Germinal center (tissue), 1 donor: ENCODE measurements around the gene MYL5.
"Not testable (repeated sequence)": the region's sequence is repeated elsewhere in the genome, so short reads cannot be mapped to it uniquely, and the experiment has no call there.

Source experiments
- DNase-seq: peaks from one replicate; pipeline ENCODE4 v3.0.0; 2012; ENCODE audit warnings: mixed read lengths, low spot score

MYL5 gene

DNA sequence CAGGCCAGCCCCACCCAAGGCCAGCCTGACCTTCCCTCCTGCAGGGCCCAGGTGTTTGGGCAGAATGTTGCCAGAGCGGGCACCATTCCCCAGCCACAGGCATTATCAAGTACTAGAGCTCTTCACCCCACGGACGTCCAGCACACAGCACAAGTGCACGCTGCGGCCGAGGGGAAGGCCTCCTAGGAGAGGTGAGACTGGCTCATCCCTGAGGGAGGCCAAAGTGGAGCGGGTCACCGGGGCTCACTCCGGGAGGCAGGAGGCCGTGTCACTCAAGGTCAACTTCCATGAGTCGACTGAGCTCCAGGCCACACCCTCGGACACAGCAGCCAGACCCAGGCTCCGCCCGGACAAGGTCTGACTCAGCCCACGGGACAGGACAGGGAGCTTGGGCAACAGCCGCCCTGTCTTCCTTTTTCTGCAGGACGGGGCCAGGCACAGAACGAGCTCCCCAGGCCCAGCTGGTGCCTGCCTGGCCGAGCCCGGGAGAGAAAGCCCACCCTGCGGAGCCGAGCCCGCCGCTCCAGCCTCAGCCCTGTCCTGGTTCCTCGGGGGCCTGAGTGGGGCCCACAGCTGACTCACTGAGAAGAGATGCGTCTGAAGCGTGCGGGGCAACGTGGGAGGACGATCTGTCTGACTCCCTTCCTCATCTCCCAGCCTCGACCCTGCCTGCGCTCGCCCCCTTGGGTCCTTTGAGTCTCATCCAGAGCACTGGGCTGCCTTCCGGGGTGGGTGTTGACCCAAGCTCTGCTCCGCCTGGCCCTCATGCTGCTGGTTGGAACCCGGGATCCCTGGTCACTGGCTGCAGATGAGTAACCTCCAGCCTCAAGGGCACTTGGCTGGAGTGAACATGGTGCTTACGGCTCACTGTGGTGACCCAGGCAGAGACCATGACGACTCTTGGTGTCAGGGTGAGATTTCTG lies 13.0 kb downstream of the MYL5 start:
- DNase-seq, result no peak

DNA sequence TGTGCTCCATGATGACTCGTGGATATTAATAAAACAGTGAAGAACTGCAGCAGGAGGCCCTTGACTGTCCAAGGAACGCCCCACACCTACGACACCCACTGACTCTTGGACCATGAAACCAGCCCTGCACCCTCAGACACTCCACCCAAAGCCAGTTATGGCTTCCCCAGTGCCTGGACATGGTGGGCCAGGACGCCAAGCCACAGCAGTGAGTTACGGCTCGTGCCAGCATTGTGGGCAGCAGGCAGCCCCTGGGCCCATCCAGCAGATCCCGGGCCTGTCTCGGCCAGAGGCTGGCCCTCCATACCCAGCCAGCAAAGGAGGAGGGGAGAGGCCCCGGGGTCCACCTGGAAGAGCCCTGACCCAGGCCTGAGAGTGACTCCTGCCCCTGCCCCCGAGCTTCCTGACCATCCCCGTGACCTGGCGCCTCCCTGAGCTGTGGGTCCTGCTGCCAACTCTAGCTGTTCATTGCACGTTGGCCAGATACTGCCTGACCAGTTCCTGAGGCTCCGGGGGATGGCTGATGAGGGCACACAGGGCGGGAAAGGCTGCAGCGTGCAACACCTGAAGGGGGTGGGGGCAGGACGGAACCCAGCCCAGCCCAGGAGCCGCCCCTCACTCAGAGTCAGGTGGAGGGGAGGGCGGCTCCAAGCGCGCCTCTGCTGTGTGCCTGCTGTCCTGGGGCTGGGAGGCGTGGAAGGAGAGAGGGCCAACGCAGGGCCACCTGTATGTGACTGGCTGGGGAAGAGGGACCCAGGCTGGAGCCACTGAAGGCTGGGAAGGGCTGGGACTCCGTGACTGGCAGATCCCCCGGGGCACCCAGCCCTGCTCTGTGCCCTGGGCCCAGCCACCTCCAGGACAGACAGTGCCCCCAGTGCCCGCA lies 13.9 kb downstream of the MYL5 start:
- no peak for DNase-seq

DNA sequence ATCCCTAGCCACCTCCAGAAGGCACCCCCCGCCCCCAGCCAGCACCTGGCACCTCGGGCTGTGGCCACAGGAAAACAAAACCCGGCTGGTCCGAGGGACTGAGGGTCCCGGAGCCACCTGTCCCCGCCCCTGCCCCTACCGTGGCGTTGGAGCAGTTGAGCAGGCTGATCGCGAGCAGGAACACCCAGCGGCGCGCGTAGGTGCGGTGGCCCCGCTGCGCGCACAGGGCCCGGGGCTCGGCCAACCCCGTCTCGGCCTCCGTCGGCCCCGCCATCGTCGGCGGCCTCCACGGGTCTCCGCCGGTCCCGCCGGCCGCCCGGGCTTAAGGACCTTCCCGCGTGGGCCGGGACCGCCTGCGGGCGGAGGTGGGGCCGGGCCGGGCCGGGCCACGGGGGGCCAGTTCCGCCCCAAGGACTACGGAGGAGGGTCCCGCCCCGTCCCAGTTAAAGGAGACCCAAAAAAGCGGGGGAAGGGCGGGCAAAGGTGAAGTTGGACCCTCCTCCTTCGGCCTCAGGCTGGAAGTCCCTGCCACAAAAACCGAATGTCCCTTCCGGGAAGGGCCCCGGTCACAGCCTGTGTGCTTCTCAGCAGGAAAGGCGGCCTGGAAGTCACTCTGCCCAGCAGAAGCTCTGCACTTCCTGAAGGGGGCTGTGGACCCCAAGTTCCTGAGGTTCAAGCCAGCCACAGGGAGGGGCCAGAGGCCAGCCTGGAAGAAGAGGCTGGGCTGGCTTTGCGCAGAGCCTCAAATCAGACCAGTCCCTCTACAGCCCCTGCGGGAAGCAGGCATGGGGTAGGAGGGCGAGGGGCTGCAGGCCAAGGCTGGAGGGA lies 14.7 kb downstream of the MYL5 start, which contains the start of gene SLC49A3:
TSS of gene SLC49A3 (minus strand) at position 298 of the 828 bp plus-strand sequence. CDS start at position 274, 24 bp downstream.
- no peak for DNase-seq

DNA sequence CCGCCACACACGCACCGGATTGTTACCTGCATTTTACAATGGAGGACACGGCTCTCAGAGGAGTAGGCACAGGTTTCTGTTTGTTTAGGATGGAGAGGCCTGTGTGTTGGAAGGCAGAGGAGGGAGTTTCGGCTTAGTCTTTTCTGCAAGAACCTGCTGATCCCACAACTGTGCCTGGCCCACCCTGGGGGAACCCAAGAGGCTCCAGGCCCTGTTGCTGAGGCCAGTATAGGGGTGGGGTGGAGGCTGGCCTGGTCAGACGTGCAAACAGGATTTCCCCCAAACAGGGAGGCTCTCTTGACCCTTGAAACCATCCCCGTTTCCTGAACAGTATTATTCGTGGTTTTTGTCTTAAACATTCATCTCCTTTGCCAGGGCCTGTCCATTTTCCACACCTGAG lies 15.4 kb downstream of the MYL5 start:
- DNase-seq, result no peak

DNA sequence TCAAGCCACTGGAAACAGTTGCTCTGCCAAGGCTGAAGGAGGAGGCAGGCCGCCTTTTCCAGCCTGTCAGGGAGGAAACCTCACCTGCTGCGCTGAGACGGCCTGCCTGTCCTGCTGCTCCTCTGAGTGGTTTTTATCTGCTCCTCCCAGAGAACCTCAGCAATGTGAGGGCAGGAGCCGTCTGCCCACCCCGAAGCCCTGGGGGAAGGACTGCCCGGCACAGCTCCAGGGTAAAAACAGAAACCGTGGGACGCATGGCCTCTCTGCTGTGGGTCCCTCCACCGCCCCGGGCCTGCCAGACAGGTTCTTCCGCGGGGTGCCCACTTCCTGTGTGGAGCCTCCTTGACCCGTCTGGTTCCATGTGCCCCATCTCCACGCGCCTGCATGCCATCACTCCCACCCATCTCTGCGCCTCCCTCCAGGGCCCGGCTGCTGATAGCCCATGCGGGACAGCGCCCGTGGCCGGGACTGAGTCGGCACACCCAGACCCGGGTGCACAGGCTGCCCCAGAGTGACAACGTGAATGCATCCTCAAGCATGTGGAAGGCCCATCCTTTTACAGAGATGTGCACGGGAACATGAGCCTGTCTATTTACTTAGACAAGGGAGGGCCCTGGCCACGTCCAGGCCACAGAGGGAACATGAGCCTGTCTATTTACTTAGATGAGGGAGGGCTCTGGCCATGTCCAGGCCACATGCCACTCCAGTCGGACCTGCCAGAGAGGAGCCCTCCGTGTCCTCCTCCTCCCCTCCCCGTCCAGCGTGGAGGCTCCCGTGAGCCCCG lies 18.6 kb downstream of the MYL5 start:
- DNase-seq, result no peak

DNA sequence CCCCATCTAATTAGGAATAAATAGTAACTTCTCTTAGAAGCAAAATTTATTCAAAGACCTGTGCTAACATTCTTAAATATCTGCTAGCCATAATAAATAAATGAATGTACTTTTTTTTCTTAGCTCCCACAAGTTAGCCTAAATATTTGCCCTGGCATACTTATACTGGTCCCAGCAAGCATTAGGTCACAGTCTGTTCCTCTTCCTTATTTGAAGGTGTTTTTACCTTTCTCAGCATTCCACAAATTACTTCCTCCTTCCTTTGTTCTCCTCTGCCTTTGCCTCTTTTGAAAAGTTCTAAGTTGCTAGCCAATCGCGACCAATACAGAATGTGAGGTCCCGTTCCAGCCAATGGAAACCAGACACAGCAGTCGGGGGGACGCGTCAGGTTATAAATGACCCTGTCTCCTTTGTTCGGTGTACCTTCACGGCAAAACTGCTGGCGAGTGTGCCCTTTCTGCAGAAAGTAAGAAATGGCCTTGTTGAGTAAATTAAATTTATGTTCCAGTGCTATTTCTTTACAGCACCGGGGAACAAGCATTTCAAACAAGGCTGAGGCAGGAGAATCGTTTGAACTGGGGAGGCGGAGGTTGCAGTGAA lies 20.1 kb downstream of the MYL5 start:
- DNase-seq, result not testable (repeated sequence)

DNA sequence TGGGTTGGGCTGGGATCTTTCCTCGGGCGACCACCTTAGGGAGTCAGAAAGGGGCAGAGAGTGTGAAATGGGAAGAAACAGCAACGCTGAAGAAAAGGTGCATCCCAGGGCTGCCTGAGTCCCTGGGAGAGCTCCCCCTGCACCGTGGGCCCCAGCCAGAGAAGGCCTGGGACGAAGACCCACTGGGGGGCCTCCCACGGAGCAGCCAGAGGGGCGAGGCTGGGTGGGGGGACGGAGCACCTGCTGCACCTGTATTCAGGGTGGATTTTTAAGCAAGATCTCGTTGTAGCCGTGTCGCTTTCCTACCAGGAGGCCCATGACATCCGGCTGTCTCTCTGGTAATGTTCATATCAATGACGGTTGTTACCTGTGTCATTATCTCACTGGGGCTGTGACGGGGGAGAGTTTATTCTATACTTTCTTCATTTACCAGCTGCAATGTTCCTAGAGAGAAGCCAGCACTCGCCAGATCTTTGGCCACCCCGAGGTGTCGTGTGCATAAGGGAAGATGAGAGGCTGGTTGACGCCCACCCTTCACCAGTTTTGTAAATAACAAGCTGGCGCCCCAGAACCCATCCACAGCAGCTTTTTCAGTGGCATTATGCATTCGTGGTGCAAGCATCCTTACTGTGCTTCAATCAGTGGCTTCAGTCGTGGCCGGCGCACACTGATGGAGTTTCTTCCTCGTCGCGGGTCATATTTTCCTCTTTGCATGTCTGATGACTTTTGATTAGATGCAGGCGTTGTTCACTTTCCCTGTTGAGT lies 25.7 kb downstream of the MYL5 start:
- DNase-seq, result no peak

DNA sequence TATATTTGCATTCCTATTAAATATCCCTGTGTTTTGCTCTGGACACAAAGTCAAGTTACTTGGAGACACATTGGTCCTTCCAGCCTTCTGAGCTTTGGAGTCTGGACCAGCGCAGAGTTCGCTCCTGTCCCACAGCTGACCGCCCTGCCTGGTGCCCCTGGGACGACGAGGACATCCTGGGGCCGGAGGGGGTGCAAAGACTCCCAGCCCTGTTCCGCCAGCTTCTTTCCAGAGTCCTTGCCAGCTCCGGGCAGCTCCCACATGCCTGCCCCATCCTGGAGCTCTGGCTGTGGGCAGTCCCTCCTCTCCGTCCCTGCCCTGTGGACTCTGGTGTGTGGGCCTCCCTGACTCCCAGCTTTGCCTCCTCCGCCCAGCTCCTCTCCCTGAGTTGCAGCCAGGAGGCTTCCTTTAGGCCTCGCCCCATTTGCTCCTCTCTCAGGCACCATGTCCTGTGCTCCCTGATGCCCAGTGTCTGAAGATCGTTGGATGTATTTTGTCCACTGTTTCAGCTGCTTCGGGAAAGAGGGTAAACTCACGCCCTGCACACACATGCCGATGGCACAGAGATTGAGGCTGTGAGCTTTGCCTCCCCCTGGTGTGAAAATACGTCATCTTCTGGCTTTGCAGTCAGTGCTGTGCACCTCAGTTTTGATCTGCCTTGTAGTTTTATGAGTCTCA lies 26.4 kb downstream of the MYL5 start:
- DNase-seq, result no peak

DNA sequence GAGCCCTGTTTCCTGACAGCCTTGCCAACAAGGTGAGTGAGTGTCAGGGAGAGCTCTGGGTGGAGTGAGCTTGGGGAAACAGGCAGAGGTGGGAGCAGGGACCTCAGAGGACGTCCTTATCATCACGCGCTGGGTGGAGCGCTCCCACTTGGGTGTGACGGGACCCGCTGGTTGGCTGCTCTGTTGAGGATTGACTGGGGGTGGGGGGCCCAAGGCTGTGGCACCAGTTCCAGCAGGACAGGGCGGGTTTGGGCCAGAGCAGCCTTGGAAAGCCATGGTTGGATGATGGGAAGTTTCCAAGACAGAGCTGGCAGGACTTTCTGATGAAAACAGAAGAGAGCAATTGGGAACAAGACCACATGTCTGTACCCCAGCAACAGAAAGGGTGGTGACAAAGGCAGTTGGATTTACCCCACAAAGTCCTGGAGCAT lies 28.3 kb downstream of the MYL5 start:
- no peak for DNase-seq

DNA sequence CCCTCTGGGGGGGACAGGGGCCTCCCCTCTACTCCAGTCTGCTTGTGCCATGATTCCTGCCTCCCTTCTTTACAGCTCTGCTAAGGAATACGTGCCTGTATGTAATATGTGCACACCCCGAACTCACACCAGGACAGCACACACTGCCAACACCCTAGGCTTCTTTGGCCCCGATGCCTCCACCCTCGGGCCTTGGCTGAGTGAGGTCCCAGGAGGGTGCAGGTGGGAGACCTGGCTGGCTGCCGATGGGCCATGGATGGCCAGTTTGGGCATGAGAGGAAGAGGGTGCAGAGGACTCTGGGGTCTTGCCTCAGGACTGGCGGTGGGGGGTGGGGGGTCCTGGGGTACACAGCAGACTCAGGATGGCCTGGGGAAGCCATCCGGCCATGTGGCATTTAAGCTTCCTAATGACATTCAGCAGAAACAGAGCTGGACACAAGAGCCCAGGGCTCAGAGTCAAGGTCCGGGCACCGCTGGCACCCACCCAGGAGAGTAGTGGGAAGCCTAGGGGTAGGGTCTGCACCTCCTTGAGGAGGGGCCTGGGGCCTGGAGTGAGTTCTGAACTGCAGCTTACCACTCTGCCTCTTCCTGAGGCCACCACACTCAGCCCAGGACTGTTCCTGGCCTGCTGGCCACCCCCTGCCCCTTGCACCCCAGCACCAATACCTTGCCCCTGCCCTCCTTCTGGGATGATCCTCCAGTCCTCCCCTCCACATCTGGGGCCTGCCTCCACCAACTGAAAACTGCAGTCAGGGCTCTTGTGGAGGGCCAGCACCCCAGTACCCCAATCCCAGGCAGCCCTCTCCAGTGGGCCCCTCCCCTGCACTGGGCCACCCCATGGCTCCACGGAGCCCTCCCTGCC lies 29.2 kb downstream of the MYL5 start:
- DNase-seq, result no peak

DNA sequence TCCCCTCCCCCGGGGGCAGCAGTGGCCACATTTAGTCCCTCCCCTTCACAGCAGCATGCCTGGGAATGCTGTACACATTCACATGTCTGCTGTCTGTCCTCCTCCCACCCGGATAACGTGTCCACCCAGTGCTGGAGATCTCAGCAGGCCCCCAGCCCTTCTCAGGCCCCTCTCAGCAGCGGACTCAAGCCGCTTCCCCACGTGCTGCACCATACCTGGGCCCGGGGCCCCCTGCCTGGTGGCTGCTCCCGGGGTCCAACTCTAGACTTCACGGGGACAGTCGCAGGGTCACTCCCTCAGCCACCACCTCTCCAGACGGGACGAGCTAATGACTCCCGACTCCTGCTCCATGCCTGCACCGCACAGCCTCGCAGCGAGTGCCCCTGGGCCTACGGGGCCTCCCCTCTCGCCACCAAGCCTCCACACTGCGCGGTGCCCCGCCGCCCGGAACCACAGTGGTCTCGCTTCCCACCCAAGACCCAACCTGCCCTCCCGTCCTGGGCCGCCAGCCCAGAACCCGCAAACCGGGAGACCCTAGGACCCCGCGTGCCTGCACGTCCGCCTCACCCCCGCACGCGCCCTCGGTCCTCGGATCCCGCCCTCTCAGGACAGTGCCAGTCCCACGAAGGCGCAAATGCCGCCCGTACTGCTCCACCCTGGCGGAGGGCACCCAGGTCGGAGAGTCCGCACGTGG lies 30.0 kb downstream of the MYL5 start:
- no peak for DNase-seq

DNA sequence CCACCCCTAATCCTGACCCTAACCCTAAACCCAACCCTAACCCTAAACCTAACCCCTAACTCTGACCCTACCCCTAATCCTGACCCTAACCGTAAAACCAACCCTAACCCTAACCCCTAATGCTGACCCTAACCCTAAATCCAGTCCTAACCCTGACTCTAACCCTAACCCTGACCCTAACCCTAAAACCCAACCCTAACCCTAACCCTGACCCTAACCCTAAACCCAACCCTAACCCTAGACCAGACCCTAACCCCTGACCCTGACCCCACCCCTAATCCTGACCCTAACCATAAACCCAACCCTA lies 30.6 kb downstream of the MYL5 start:
- no peak for DNase-seq

DNA sequence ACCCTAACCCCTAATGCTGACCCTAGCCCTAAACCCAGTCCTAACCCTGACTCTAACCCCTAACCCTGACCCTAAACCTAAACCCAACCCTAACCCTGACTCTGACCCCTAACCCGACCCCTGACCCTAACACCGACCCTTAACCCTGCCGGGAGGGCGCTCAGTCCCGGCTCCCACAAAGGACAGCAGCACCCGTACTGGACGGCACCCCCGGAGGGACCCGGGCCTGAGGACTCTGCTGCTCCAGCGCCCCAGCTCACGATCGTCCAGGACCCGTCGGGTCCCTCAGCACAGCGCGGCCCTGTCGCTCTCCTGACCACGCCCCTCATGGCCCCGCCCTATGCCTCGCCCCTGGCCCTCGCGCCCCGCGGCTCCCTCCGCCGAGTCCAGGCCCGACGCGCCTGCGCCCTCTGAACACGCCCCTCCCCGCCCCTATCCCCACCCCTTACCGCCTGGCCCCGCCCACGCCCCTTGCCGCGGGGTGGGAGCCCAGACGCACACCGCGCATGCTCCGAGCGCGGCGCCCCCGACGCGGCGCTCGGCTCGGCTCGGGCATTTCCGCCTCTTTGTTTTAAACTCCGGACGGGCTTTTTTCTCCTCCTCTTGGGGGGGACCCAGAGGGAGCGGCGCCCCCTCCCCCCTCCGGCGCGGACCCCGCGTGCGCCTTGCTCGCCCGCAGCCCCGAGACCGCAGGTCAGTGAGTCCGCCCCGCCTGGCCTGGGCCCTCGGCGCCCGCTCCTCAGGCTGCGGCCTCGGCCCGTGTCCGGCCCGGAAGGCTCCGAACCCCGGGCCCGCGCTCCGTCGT lies 31.1 kb downstream of the MYL5 start, which contains the start of gene PCGF3:
TSS of gene PCGF3 (plus strand) at position 555 of the 805 bp plus-strand sequence. CDS start 27,849 bp downstream, outside the sequence.
- peak; percentile 100 for DNase-seq

DNA sequence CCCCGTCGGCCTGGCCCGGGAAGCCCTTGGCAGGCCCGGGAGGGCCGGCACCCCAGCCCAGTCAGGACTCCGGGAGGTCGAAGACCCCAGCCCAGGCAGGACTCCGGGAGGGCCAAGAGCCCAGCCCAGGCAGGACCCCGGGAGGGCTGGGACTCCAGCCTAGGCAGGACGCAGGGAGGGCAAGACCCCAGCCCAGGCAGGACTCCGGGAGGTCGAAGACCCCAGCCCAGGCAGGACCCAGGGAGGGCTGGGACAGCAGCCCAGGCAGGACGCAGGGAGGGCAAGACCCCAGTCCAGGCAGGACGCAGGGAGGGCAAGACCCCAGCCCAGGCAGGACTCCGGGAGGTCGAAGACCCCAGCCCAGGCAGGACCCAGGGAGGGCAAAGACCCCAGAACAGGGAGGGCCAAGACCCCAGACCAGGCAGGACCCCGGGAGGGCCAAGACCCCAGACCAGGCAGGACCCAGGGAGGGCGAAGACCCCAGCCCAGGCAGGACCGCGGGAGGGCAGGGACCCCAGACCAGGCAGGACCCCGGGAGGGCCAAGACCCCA lies 31.8 kb downstream of the MYL5 start:
- not testable (repeated sequence) for DNase-seq

DNA sequence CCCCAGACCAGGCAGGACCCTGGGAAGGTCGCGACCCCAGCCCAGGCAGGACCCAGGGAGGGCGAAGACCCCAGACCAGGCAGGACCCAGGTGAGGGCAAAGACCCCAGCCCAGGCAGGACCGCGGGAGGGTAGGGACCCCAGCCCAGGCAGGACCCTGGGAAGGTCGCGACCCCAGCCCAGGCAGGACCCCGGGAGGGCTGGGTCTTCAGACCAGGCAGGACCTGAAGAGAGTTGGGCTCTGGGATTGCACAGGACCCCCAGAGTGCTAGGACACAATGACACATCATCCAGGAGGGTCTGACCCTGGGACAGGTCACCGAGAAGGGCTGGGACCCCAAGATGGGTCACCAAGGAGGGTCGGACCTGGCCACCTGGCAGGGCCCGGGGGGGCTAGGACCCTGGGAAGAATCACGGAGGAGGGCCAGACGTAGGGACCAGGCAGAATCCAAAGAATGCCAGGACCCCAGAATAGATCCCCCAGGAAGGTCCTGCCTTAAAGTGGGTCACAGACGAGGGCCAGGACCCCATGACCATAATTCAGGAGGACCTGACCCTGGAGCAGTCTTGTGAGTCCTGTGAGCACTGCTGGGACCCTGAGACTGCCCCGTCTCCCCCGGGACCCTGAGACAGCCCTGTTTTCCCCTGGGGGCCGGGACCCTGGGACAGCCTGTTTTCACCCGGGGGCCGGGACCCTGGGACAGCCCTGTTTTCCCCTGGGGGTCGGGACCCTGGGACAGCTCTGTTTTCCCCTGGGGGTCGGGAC lies 32.7 kb downstream of the MYL5 start:
- DNase-seq, result no peak
